ENCODE results near the gene ISG20.

Gene ISG20

GRCh38 chr15:88655103-88655553, 16.3 kb downstream of the ISG20 start:
- DNase-seq, result no peak

DNA sequence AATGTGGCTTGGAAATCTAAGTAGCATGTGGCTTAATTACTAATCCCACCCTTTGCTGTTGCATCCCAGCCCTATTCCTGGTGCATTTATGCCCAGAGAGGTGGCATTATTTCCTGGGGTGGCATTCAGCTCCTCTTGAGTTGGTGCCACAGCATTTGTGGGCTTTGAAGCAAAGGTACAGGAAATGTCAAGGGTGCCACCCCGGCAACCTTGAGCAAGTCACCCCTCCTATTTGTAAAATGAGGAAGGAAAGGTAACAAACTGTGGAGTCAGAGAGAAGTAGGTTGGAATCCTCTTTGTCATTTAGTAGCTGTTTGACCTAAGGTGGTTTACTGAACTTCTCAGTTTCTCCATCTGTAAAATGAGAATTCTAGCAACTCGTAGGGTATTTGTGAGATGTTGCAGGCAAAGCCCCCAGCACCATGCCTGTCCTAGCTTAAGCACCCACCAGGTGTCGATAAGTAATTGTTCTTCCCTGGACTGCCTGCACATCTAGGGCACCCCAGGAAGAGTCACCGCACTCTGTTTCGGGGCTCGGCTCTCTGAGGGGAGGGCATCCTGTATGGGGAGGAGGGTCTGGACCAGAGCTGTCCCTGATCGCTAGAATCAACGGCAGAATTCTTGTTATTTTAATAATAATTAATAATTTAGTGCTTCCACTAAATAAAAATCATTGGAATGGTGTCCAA, 17.1 kb downstream of the ISG20 start:
- no peak for DNase-seq

DNA sequence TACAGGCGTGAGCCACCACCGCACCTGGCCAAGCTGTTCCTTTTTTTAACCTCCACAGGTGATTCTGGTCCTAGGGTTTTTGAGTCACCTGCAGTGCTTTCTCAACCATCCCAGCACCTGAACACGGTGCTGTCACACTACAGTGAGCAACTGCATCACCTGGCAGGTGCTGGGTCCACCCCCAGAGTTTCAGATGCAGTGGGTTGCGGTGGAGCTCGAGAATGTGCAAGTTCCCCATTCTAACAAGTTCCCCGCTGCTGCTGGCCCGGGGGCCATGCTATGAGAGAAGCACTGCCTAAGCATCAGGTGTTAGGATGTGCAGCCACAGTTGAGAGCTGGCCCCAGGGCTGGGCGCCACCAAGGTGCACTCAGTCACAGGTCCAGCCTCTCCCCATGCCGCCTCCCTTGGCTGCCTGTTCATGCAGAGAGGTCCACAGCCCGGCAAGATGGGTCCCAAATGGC, 18.0 kb downstream of the ISG20 start:
- DNase-seq, result no peak

DNA sequence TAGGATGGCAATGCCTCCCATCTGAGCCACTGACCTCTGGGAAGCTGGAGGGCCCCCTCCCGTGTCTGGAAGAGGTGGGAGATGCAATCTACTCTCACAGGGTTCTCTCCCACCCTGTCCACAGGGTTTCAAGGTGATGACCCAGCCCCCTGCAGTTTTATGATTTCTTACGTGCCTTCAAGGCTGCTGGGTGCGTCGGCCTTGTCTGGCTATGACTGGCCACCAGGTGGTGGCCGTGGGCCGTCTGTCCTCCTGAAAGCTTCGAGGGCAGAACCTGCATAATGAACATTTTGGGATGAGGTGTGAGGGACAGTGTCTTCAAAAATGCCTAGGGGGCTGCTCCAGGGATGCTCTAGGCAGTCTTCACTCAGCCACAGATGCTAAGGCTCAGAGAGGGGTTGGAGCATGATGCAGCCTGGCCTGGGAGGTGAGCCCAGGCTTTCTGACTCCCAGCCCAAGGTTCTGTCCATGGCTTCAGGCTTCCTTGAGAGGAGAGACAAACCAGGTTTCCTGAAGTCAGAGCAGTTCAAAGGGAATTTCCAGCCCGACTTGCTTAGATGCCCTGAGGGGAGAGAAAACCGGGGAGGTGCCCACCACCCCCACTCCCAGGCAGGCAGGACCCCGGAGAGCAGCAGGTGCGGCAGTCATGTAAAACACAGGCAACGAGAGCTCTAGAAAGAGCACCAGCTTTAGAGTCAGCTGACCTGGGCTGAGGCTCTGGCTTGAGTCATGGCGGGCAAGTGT, 18.7 kb downstream of the ISG20 start:
- DNase-seq, result no peak

DNA sequence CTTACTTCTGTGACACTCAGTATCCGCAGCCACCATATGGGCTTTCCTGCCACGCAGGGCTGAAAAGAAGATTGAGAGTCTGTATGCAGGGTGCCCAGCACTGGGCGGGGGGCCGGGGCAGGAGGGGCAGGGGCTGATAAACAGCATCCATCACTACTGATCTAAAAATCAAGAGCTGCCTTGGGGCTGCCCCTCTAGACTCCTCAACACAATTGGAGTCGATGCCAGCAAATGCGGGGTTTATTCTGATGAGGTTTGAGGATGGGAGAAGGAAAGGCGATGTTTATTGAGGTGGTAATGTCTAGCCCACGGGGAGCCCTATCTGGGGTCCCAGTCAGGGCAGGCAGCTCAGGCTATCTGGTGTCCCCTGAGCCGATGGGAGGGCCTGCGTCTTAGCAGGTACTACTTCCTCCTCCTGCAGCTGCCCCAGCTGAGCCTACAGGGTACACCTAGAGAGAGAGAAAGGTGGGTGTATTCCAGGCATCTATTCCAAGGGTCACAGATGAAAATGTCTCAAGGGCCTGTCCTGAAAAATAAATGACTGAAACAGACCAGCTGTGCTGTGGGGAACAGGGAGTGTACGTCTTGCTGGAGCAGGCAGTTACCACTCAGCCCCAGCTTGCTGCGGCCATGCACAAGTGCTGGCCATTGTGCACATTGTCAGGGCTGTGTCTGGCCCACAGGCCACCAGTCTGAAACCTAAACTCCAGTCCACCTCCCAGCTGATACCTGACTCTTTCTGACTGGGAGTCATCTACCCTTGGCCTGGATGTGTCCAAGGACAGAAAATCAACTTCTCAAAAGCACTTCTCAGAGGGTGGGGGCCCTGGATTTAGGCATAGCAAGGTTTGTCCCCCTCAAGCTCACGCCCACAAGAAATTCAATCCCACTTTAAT, 19.5 kb downstream of the ISG20 start:
- no peak for DNase-seq

- DNase-seq, result no peak
These were observed 20.4 kb downstream of the ISG20 start for GRCh38 chr15:88658972-88659931.

- DNase-seq, result no peak
These were observed 22.4 kb downstream of the ISG20 start for GRCh38 chr15:88661041-88661700.

GRCh38 chr15:88661761-88662556, 23.1 kb downstream of the ISG20 start:
- no peak for DNase-seq

DNA sequence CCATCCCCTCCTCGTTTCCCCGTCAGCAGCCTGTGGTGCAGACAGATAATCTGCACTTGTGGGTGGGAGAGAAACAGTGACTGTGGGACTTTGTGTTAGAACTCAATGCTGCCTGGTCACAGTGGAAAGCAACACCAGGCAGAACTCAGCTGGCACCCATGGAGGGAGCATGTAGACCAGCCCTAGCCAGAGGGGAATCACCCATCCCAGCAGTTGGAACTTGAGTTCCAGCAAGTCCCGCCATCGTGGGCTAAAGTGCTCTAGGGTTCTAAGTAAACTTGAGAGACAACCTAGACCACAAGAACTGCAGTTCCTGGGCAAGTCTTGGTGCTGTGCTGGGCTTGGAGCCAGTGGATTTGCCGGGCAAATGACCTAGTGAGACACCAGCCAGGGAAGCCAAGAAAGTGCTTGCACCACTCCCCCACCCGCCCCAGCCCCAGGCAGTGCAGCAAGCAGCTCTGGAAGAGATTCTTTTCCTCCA, 24.4 kb downstream of the ISG20 start:
- no peak for DNase-seq

DNA sequence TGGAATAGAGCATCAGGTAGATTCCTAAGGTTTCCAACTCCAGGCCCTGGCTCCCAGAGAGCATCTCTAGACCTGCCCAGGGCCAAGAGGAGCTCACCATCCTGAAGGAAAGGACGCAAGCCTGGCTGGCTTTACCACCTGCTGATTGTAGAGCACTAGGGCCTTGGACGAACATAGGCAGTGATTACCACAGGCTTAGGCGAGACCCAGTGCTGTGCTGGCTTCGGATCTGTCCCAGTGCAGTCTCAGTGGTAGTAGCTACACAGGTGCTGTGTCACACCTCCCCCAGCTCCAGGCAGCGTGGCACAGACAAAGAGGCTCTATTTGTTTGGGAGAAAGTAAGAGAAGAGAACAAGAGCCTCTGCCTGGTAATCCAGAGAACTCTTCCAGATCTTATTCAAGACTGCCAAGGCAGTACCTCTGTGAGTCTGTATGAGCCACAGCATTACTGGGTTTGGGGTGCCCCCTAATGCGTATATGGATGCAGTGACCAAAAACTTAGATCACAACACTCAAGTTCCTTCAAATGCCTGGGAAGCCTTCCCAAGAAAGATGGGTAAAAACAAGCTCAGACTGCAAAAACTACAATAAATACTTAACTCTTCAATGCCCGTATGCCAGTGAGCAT, 25.4 kb downstream of the ISG20 start:
- DNase-seq, result no peak

DNA sequence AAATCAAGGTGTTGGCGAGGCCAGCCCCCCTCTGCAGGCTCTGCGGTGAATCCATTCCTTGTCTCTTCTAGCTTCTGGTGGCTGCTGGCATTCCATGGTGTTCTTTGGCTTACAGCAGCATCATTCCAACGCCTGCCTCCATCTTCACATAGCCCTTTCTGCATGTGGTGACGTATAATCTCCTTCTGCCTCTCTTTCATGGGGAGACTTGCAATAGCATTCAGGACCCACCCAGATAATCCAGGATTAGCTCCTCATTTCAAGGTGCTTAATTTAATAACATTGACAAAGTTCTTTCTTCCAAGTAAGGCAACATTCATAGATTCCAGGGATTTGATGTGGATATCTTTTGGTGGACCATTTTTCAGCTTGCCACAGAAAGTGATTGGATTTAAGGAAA, 35.8 kb downstream of the ISG20 start:
- no peak for DNase-seq

DNA sequence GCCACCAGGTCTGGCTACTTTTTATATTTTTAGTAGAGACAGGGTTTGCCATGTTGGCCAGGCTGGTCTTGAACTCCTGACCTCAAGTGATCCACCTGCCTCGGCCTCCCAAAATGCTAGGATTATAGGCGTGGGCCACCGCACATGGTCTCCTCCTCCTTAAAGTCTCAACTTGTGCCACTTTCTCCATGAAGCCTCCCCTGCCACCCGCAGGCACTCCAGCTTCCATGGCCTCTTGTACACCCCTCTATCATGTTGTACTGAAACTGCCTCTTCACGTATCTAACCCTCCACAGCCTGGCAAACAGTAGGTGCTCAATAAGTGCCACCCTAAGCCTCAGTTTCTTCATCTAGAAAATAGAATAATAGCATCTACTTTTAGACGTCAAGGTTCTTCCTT, 39.9 kb downstream of the ISG20 start:
- DNase-seq, result no peak

DNA sequence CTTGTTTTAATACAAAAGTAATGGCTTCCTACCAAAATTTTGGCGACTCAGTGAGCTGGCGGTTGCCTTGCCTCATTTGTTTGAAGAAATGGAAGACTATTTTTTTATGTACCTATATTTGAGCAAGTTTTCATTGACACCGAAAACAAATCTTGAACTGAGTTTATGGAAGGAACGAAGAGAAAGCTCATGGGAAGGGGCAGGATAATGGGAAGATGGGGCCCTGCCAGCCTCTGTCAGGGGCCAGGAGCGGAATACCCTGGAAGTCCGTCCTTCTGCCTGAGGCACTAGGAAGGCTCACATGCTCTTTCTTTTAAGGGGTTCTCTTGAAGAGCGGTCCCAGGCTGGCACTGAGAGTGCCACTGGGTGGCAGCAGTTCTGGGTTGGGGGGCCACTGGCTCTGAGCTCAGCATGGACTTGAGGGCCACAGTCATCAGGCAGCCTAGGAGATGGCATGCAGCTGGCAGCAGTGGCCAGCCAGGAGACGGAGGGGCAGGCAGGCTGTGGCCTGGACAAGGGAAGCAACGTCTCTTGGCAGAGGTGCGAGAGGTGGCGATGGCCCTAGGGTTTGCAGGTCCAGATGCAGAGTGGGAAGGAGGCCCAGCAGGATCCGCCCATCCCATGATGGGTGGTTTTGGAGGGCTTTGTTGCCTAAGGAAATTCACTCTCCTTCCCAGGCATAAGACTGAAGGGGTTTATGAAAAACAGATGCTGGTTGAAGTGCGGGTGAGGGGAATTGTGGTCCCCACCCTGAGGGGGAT, 41.6 kb downstream of the ISG20 start:
- DNase-seq, result no peak

DNA sequence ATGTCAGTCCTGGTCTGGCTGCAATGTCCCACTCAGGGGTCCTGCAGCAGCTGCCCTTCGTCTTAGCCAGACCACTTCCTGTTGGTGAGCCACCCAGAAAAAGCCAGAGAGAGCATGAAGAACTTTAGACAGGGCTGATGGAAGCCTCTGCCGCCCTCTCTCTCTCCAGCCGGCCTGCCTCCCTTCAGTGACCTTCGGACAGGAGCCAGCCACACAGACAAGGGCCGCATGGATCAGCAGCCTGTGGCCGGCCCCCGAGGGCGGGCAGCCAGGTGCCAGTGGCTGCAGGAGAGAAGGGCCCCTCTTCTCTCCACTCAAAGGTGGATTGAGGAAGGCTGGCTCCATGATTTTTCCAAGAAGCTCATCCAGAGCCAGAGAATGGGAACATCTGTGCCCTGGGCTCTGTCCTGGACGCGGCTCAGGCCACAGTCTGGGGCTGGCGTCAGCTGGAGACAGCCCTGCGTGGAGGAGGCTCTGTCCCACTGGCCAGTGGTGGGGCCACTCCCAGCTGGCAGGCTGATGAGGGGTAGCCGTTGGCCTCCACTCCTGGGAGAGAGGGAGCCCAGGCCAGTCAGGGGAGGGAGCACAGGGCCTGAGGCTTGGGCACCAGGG, 42.9 kb downstream of the ISG20 start:
- DNase-seq, result no peak

- no peak for DNase-seq
These were observed 45.5 kb downstream of the ISG20 start for GRCh38 chr15:88684345-88684744.

GRCh38 chr15:88686166-88686565, 47.4 kb downstream of the ISG20 start:
- no peak for DNase-seq

GRCh38 chr15:88688394-88688933, 49.6 kb downstream of the ISG20 start:
- DNase-seq, result no peak

GRCh38 chr15:88690331-88690730, 51.5 kb downstream of the ISG20 start:
- DNase-seq, result no peak

GRCh38 chr15:88693191-88693590, 54.4 kb downstream of the ISG20 start:
- DNase-seq, result no peak

Data from NCI-H187 (cell line).